Natural killer cell (primary cell): ENCODE measurements around the gene SH3PXD2B. TPM values are rescaled to one million over a fixed set of nuclear protein-coding genes. Genes with fewer than 3 reads are reported as not detected.

Experiments
- ATAC-seq, 3 donors: fragments of 150-1000 bp in 2 of 3; fragments of 200-7000 bp in 1 of 3; cut with Tn5 transposase; 1 replicate in 1 of 3; 2 replicates in 2 of 3; pipeline ENCODE4 v1.10.0; 2021; ENCODE audit warnings: mild to moderate bottlenecking in 2 of 3, moderate library complexity in 2 of 3
- DNase-seq, 2 donors: peaks; one replicate each; pipeline versions ENCODE4 v3.0.0 to v3.0.0-alpha.2; 2013 to 2021; ENCODE audit warnings: mixed read lengths in 1 of 2
- H3K27ac ChIP-seq: one replicate; pipeline ENCODE4 v1.5.1; 2013; ENCODE audit warnings: mild to moderate bottlenecking, low read length
- H3K27me3 ChIP-seq: one replicate; pipeline ENCODE4 v1.6.1; 2013; ENCODE audit warnings: low read length; ENCODE audit not compliant: control insufficient read depth, insufficient read depth
- H3K36me3 ChIP-seq: one replicate; pipeline ENCODE4 v1.6.1; 2013; ENCODE audit warnings: low read length; ENCODE audit not compliant: control insufficient read depth, insufficient read depth
- H3K4me1 ChIP-seq: one replicate; pipeline ENCODE4 v1.6.1; 2013; ENCODE audit warnings: low read length; ENCODE audit not compliant: control insufficient read depth, insufficient read depth
- H3K4me3 ChIP-seq: one replicate; pipeline ENCODE4 v1.5.1; 2013; ENCODE audit warnings: low read length
- H3K9me3 ChIP-seq: one replicate; pipeline ENCODE4 v1.6.1; 2013; ENCODE audit warnings: low read length; ENCODE audit not compliant: control insufficient read depth, insufficient read depth
- H3K27ac Mint-ChIP-seq, 2 donors: one replicate each; pipeline ENCODE4 v1.8.0; 2022; ENCODE audit warnings: mild to moderate bottlenecking in 2 of 2, mixed read lengths in 2 of 2, moderate library complexity in 1 of 2
- H3K27me3 Mint-ChIP-seq, 2 donors: one replicate each; pipeline ENCODE4 v1.8.0; 2022; ENCODE audit warnings: low read depth in 2 of 2, mixed read lengths in 2 of 2
- H3K36me3 Mint-ChIP-seq: one replicate; pipeline ENCODE4 v1.8.0; 2022; ENCODE audit warnings: mixed read lengths
- H3K4me1 Mint-ChIP-seq, 2 donors: one replicate each; pipeline ENCODE4 v1.8.0; 2022; ENCODE audit warnings: mixed read lengths in 2 of 2
- H3K4me3 Mint-ChIP-seq: one replicate; pipeline ENCODE4 v1.8.0; 2022; ENCODE audit warnings: mild to moderate bottlenecking, moderate library complexity, mixed read lengths
- H3K9me3 Mint-ChIP-seq, 2 donors: one replicate each; pipeline ENCODE4 v1.8.0; 2022; ENCODE audit warnings: mixed read lengths in 2 of 2
- WGBS: methylation state at CpG from one replicate; pipeline ENCODE4 v1.1.7; 2013; ENCODE audit warnings: missing lambda C conversion rate; ENCODE audit not compliant: insufficient coverage; 5-methylcytosine and 5-hydroxymethylcytosine counted together
- intact Hi-C: fragments of 100-400 bp; cut with micrococcal nuclease; formaldehyde crosslinking; loops from one replicate; pipeline ENCODE4 v1.14.2; 2022
- total RNA-seq, 4 donors: library from RNA; stranded (reverse); fragments of 120-200 nt in 1 of 4; gene quantifications; one replicate each; pipeline versions ENCODE4 v1.2.3 to v1.2.4, GENCODE V29; 2013 to 2022
- TF ChIP-seq, protein P1 (sequence below): fragments of 200-600 bp; IDR thresholded peaks from one replicate; pipeline ENCODE4 v1.8.0; 2022; ENCODE audit warnings: antibody characterized with exemption

Gene SH3PXD2B
- total RNA-seq, 3 donors from 2014 or later (not counting 1 experiment from before 2014, with no cell fraction given) = 0.25 to 0.35 TPM; not detected in 1

DNA sequence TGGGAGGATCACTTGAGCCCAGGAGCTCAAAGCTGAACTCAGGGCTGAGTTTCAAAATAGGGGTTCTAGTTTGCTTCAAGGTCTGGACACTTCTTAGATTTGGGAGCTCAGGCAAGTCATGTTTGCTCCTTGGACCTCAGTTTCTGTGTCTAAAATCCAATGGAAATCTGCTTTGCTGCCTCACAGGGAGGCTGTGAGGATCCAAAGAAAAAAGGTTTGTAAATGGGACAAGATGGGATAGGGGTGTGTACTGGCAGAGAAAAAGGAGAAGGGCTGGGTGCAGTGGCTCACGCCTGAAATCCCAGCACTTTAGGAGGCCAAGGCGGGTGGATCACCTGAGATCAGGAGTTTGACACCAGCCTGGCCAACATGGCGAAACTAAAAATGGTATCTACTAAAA is 39.6 kb upstream of the SH3PXD2B start:
- no peak overlapping the region for H3K27ac Mint-ChIP-seq
- 84% methylated on average over 3 of the region's 3 CpGs for WGBS
- H3K4me3 ChIP-seq = no peak overlapping the region
- peaks cover 35 to 43% of the 10 kb centered on the region in 2 donors for H3K27me3 Mint-ChIP-seq
- ATAC-seq (no peak), DNase-seq (no peak)
- H3K4me3 Mint-ChIP-seq = no peak overlapping the region
- no peaks in the 10 kb centered on the region for H3K36me3 Mint-ChIP-seq
- H3K27ac ChIP-seq = no peak overlapping the region
- no peaks in the 10 kb centered on the region for H3K9me3 ChIP-seq
- no peaks in the 10 kb centered on the region for H3K36me3 ChIP-seq
- H3K4me1 ChIP-seq = peaks cover 4% of the 10 kb centered on the region
- TF ChIP-seq, protein P1, sequence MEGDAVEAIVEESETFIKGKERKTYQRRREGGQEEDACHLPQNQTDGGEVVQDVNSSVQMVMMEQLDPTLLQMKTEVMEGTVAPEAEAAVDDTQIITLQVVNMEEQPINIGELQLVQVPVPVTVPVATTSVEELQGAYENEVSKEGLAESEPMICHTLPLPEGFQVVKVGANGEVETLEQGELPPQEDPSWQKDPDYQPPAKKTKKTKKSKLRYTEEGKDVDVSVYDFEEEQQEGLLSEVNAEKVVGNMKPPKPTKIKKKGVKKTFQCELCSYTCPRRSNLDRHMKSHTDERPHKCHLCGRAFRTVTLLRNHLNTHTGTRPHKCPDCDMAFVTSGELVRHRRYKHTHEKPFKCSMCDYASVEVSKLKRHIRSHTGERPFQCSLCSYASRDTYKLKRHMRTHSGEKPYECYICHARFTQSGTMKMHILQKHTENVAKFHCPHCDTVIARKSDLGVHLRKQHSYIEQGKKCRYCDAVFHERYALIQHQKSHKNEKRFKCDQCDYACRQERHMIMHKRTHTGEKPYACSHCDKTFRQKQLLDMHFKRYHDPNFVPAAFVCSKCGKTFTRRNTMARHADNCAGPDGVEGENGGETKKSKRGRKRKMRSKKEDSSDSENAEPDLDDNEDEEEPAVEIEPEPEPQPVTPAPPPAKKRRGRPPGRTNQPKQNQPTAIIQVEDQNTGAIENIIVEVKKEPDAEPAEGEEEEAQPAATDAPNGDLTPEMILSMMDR = no peak
- H3K27me3 ChIP-seq = peaks cover 3% of the 10 kb centered on the region
- H3K4me1 Mint-ChIP-seq = peaks cover 4 to 5% of the 10 kb centered on the region in 2 donors
- intact Hi-C loops = no loop called here
- H3K9me3 Mint-ChIP-seq = no peaks in the 10 kb centered on the region

DNA sequence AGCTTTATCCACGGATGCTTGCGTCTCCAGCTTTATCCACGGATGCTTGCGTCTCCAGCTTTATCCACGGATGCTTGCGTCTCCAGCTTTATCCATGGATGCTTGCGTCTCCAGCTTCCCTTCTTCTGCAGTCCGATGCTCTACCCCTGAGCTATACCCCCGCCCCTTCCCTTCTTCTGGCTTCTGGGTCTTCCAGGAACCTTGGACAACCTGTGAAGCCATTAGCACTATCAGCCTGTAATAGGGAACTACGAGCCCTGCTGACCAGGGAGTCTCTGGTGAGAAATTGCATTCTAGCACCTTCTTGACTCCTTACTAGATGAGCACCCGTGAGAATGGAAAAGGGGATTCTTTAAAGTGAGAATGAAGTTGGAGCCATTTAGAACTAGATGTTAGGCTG is 39.1 kb upstream of the SH3PXD2B start:
- H3K27me3 Mint-ChIP-seq = peaks cover 32 to 43% of the 10 kb centered on the region in 2 donors
- H3K9me3 Mint-ChIP-seq = no peaks in the 10 kb centered on the region
- Histone ChIP-seq H3K4me3 (no peak overlapping the region), H3K27me3 (peaks cover 3% of the 10 kb centered on the region), H3K4me1 (peaks cover under 1% of the 10 kb centered on the region), H3K27ac (no peak overlapping the region), H3K36me3 (no peaks in the 10 kb centered on the region), H3K9me3 (no peaks in the 10 kb centered on the region)
- peaks cover 0 to under 1% of the 10 kb centered on the region in 2 donors for H3K4me1 Mint-ChIP-seq
- H3K36me3 Mint-ChIP-seq = no peaks in the 10 kb centered on the region
- no peak for ATAC-seq
- 85% methylated on average over 11 of the region's 11 CpGs for whole genome bisulfite sequencing
- no peak overlapping the region for H3K4me3 Mint-ChIP-seq
- no peak overlapping the region for H3K27ac Mint-ChIP-seq
- intact Hi-C loops = no loop called here
- no peak for DNase-seq
- TF ChIP-seq, protein P1 = no peak

DNA sequence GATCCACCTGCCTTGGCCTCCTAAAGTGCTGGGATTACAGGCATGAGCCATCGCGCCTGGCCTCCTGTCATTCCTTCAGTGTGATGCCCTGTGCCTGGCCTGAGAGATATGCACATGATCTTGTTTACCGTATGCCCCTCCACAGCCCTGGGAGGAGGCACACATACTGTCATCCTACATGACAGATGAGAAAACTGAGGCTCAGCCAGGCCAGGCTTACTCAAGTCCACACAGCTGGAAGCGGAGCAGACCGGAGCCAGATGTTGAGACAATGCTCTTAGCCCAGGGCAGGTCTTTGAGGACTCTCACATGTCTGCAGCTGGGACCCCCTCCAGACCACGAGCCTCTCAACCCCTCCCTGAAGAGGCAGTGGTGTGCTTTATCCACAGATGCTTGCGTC is 38.7 kb upstream of the SH3PXD2B start:
- DNase-seq (no peak), ATAC-seq (no peak)
- no peaks in the 10 kb centered on the region for H3K9me3 Mint-ChIP-seq
- H3K4me1 ChIP-seq = no peaks in the 10 kb centered on the region
- no peak overlapping the region for H3K27ac ChIP-seq
- no peaks in the 10 kb centered on the region for H3K9me3 ChIP-seq
- H3K4me3 Mint-ChIP-seq = no peak overlapping the region
- H3K27me3 Mint-ChIP-seq = peaks cover 33 to 43% of the 10 kb centered on the region in 2 donors
- TF ChIP-seq, protein P1 = no peak
- no peaks in the 10 kb centered on the region for H3K4me1 Mint-ChIP-seq
- H3K27ac Mint-ChIP-seq = no peak overlapping the region
- H3K4me3 ChIP-seq = no peak overlapping the region
- intact Hi-C loops = no loop called here
- H3K27me3 ChIP-seq = peaks cover 3% of the 10 kb centered on the region
- no peaks in the 10 kb centered on the region for H3K36me3 ChIP-seq
- WGBS = 88% methylated on average over 7 of the region's 7 CpGs
- no peaks in the 10 kb centered on the region for H3K36me3 Mint-ChIP-seq

DNA sequence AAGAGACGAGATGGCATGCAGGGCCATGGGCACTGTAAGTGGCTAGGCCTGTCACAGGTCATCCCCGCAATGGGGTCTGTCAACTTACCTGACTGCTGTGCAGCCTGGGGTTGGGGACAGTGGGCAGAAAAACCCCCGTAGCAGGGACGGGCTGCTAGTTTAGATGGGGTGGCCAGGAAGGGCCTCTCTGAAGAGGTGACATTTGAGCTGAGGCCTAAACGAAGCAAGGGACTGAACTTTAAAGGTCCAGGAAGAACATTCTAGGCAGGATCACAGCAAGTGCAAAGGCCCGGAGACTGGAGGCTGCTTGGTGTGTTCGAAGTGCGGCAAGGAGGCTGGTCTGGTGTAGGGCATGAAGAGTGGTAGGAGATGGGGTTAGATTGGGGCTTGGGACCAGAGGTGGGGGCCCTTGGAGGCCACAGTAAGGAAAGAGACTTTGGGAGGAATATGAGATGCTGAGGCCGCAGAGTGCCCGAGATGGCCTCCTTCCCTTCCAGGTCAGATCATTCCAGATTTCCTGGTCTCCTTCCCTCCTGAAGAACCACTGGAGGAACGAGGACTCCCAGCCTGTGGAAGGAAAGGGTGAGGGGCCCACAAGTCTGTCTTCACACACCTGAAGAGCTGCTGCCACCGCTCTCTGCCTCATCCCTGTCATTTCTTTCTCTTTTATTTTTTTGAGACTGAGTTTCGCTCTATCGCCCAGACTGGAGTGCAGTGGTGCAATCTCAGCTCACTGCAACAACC is 37.9 kb upstream of the SH3PXD2B start:
- TF ChIP-seq, protein P1 = no peak
- no peaks in the 10 kb centered on the region for H3K36me3 Mint-ChIP-seq
- Histone ChIP-seq H3K9me3 (no peaks in the 10 kb centered on the region), H3K27ac (no peak overlapping the region), H3K4me1 (no peaks in the 10 kb centered on the region), H3K36me3 (no peaks in the 10 kb centered on the region), H3K27me3 (peaks cover 3% of the 10 kb centered on the region), H3K4me3 (no peak overlapping the region)
- no peaks in the 10 kb centered on the region for H3K4me1 Mint-ChIP-seq
- peaks cover 32 to 42% of the 10 kb centered on the region in 2 donors for H3K27me3 Mint-ChIP-seq
- DNase-seq (no peak), ATAC-seq (no peak)
- WGBS = 81% methylated on average over 14 of the region's 14 CpGs
- no peaks in the 10 kb centered on the region for H3K9me3 Mint-ChIP-seq
- intact Hi-C loops = no loop called here
- no peak overlapping the region for H3K4me3 Mint-ChIP-seq
- no peak overlapping the region for H3K27ac Mint-ChIP-seq
